ENCODE data around the gene APPBP2. TPM values are rescaled to one million over a fixed set of nuclear protein-coding genes. Genes with fewer than 3 reads are reported as not detected.
A peak's percentile ranks its signal among the peaks of the same experiment; 100 is the strongest.
"Not testable (repeated sequence)": the region's sequence is repeated elsewhere in the genome, so short reads cannot be mapped to it uniquely, and the experiment has no call there.

The APPBP2 gene
- total RNA-seq, 2 donors from 2014 or later: 23.4 to 26.5 TPM

GRCh38 chr17:60510723-60511122, 15.3 kb downstream of the APPBP2 start:
- ATAC-seq (no peak), DNase-seq (no peak)
- intact Hi-C loops (cut with DNase I): no loop called here

- DNase-seq (no peak), ATAC-seq (no peak)
- intact Hi-C loops (cut with DNase I): no loop called here
Measured at GRCh38 chr17:60510031-60510430, 16.0 kb downstream of the APPBP2 start.

GRCh38 chr17:60508384-60508980, 17.6 kb downstream of the APPBP2 start:
- DNase-seq: no peak
- no peak for ATAC-seq
- intact Hi-C loops (cut with DNase I): no loop called here

- DNase-seq (no peak), ATAC-seq (peak in 1 of 2 donors; percentile 42)
- intact Hi-C loops (cut with DNase I): no loop called here
Measured at GRCh38 chr17:60506312-60506711, 19.7 kb downstream of the APPBP2 start.

GRCh38 chr17:60502145-60502544, 23.9 kb downstream of the APPBP2 start:
- DNase-seq (no peak), ATAC-seq (no peak)
- intact Hi-C loops (cut with DNase I): no loop called here

GRCh38 chr17:60501589-60501988, 24.5 kb downstream of the APPBP2 start:
- intact Hi-C loops (cut with DNase I): no loop called here
- no peak for ATAC-seq
- no peak for DNase-seq

- ATAC-seq (no peak), DNase-seq (no peak)
- intact Hi-C loops (cut with DNase I): no loop called here
Measured at GRCh38 chr17:60496041-60496440, 30.0 kb downstream of the APPBP2 start.

GRCh38 chr17:60495260-60495659, 30.8 kb downstream of the APPBP2 start:
- intact Hi-C loops (cut with DNase I): no loop called here
- ATAC-seq (no peak), DNase-seq (no peak)

GRCh38 chr17:60493847-60494321, 32.2 kb downstream of the APPBP2 start:
- intact Hi-C loops (cut with DNase I): no loop called here
- ATAC-seq: no peak
- DNase-seq: no peak

GRCh38 chr17:60491771-60492170, 34.3 kb downstream of the APPBP2 start:
- intact Hi-C loops (cut with DNase I): no loop called here
- ATAC-seq: no peak
- DNase-seq: no peak

- ATAC-seq; DNase-seq; intact Hi-C loops (cut with DNase I): not testable (repeated sequence)
Measured at GRCh38 chr17:60490594-60490993, 35.4 kb downstream of the APPBP2 start.

- DNase-seq (no peak), ATAC-seq (no peak)
- intact Hi-C loops (cut with DNase I): no loop called here
Measured at GRCh38 chr17:60481604-60482003, 44.4 kb downstream of the APPBP2 start.

- DNase-seq (no peak), ATAC-seq (no peak)
- intact Hi-C loops (cut with DNase I): loop anchor here in 1 of 2 donors (5.0 kb wide), 1 partner anchor 49 kb away; no protein-coding TSS in a partner anchor
Measured at GRCh38 chr17:60473788-60474187, 52.3 kb downstream of the APPBP2 start.

GRCh38 chr17:60472449-60472848, 53.6 kb downstream of the APPBP2 start:
- no peak for ATAC-seq
- intact Hi-C loops (cut with DNase I): loop anchor here in 1 of 2 donors (5.0 kb wide), 1 partner anchor 50 kb away; no protein-coding TSS in a partner anchor
- DNase-seq: no peak

- intact Hi-C loops (cut with DNase I): loop anchor here in 1 of 2 donors (5.0 kb wide), 1 partner anchor 51 kb away; no protein-coding TSS in a partner anchor
- DNase-seq (no peak), ATAC-seq (no peak)
Measured at GRCh38 chr17:60471451-60471850, 54.6 kb downstream of the APPBP2 start.

- ATAC-seq: no peak
- DNase-seq: no peak
- intact Hi-C loops (cut with DNase I): no loop called here
Measured at GRCh38 chr17:60468371-60468770, 57.7 kb downstream of the APPBP2 start.

GRCh38 chr17:60464343-60464742, 61.7 kb downstream of the APPBP2 start:
- DNase-seq: no peak
- ATAC-seq: no peak
- intact Hi-C loops (cut with DNase I): no loop called here

GRCh38 chr17:60463157-60463835, 62.7 kb downstream of the APPBP2 start:
- DNase-seq: no peak
- intact Hi-C loops (cut with DNase I): no loop called here
- ATAC-seq: peak in 1 of 2 donors; percentile 81

GRCh38 chr17:60461584-60461983, 64.5 kb downstream of the APPBP2 start:
- DNase-seq: no peak
- intact Hi-C loops (cut with DNase I): no loop called here
- no peak for ATAC-seq

- DNase-seq: no peak
- intact Hi-C loops (cut with DNase I): no loop called here
- ATAC-seq: no peak
Measured at GRCh38 chr17:60457148-60457547, 68.9 kb downstream of the APPBP2 start.

GRCh38 chr17:60455378-60455777, 70.7 kb downstream of the APPBP2 start:
- ATAC-seq (no peak), DNase-seq (no peak)
- intact Hi-C loops (cut with DNase I): no loop called here
